Stimulated activated naive CD8-positive, alpha-beta T cell treated with anti-CD3 and anti-CD28 coated beads, Interleukin-15, amount 100 ng/mL, for 72 hours (primary cell): ENCODE measurements around the gene TSPAN15.
"Not testable (repeated sequence)": the region's sequence is repeated elsewhere in the genome, so short reads cannot be mapped to it uniquely, and the experiment has no call there.

ENCODE experiments used
- ATAC-seq: fragments of 150-1000 bp; cut with Tn5 transposase; 2 replicates; pipeline ENCODE4 v1.10.0; 2021; ENCODE audit warnings: mild to moderate bottlenecking, moderate library complexity
- DNase-seq, 2 donors: peaks; one replicate each; pipeline ENCODE4 v3.0.0; 2021 to 2022
- H3K27ac Mint-ChIP-seq, 2 donors: one replicate each; pipeline ENCODE4 v1.8.0; 2022; ENCODE audit warnings: mild to moderate bottlenecking in 2 of 2, mixed read lengths in 2 of 2, moderate library complexity in 2 of 2
- H3K27me3 Mint-ChIP-seq: one replicate; pipeline ENCODE4 v1.8.0; 2022; ENCODE audit warnings: mixed read lengths
- H3K4me1 Mint-ChIP-seq: one replicate; pipeline ENCODE4 v1.8.0; 2022; ENCODE audit warnings: mild to moderate bottlenecking, mixed read lengths
- H3K4me3 Mint-ChIP-seq, 2 donors: one replicate each; pipeline ENCODE4 v1.8.0; 2022; ENCODE audit warnings: mild to moderate bottlenecking in 2 of 2, mixed read lengths in 2 of 2, moderate library complexity in 1 of 2
- H3K9me3 Mint-ChIP-seq, 2 donors: one replicate each; pipeline ENCODE4 v1.8.0; 2022; ENCODE audit warnings: mixed read lengths in 2 of 2

TSPAN15 gene

GRCh38 chr10:69506487-69506833 lies 55.2 kb downstream of the TSPAN15 start:
- DNase-seq: no peak
- no peaks in the 10 kb centered on the region for H3K27me3 Mint-ChIP-seq
- peaks cover 11% of the 10 kb centered on the region for H3K4me1 Mint-ChIP-seq
- ATAC-seq: no peak
- H3K4me3 Mint-ChIP-seq: no peak overlapping the region
- no peaks in the 10 kb centered on the region for H3K9me3 Mint-ChIP-seq
- H3K27ac Mint-ChIP-seq: peak overlapping the region; percentile 4 to 48

- H3K4me1 Mint-ChIP-seq: peaks cover 11% of the 10 kb centered on the region
- H3K9me3 Mint-ChIP-seq: no peaks in the 10 kb centered on the region
- no peak for DNase-seq
- H3K27ac Mint-ChIP-seq: peak overlapping the region; percentile 80 to 84
- peak overlapping the region; percentile 74 to 76 for H3K4me3 Mint-ChIP-seq
- no peak for ATAC-seq
- H3K27me3 Mint-ChIP-seq: no peaks in the 10 kb centered on the region
These were observed 55.8 kb downstream of the TSPAN15 start for GRCh38 chr10:69506834-69507713.

- Mint-ChIP-seq H3K4me3 (no peak overlapping the region), H3K4me1 (peaks cover 11% of the 10 kb centered on the region), H3K9me3 (no peaks in the 10 kb centered on the region), H3K27me3 (no peaks in the 10 kb centered on the region), H3K27ac (peak overlapping the region in 1 of 2 donors; percentile 5)
- DNase-seq (no peak), ATAC-seq (no peak)
These were observed 57.6 kb downstream of the TSPAN15 start for GRCh38 chr10:69508738-69509340.

GRCh38 chr10:69512901-69513300 lies 61.6 kb downstream of the TSPAN15 start:
- ATAC-seq: no peak
- peaks cover 6% of the 10 kb centered on the region for H3K27me3 Mint-ChIP-seq
- peaks cover 2% of the 10 kb centered on the region for H3K4me1 Mint-ChIP-seq
- no peak overlapping the region for H3K27ac Mint-ChIP-seq
- H3K9me3 Mint-ChIP-seq: no peaks in the 10 kb centered on the region
- DNase-seq: no peak
- H3K4me3 Mint-ChIP-seq: no peak overlapping the region

GRCh38 chr10:69513617-69514016 lies 62.4 kb downstream of the TSPAN15 start:
- Mint-ChIP-seq H3K9me3 (no peaks in the 10 kb centered on the region), H3K27me3 (peaks cover 6% of the 10 kb centered on the region), H3K4me3 (no peak overlapping the region), H3K4me1 (no peaks in the 10 kb centered on the region), H3K27ac (no peak overlapping the region)
- DNase-seq (no peak), ATAC-seq (no peak)

GRCh38 chr10:69515699-69516259 lies 64.5 kb downstream of the TSPAN15 start:
- ATAC-seq (peak; percentile 92), DNase-seq (peak; percentile 74)
- no peaks in the 10 kb centered on the region for H3K4me1 Mint-ChIP-seq
- peaks cover 6% of the 10 kb centered on the region for H3K27me3 Mint-ChIP-seq
- H3K9me3 Mint-ChIP-seq: no peaks in the 10 kb centered on the region
- H3K27ac Mint-ChIP-seq: no peak overlapping the region
- no peak overlapping the region for H3K4me3 Mint-ChIP-seq

GRCh38 chr10:69516316-69516715 lies 65.1 kb downstream of the TSPAN15 start:
- Mint-ChIP-seq H3K9me3 (no peaks in the 10 kb centered on the region), H3K4me3 (no peak overlapping the region)

GRCh38 chr10:69516796-69517195 lies 65.5 kb downstream of the TSPAN15 start:
- no peak for DNase-seq
- peaks cover 6% of the 10 kb centered on the region for H3K27me3 Mint-ChIP-seq
- no peak overlapping the region for H3K4me3 Mint-ChIP-seq

More at GRCh38 chr10:69516316-69516715, 65.1 kb downstream of the TSPAN15 start:
- H3K4me1 Mint-ChIP-seq: no peaks in the 10 kb centered on the region
- DNase-seq: peak; percentile 40 to 58
- ATAC-seq: peak; percentile 91
- H3K27ac Mint-ChIP-seq: no peak overlapping the region
- peaks cover 6% of the 10 kb centered on the region for H3K27me3 Mint-ChIP-seq

GRCh38 chr10:69517271-69517848 lies 66.1 kb downstream of the TSPAN15 start:
- H3K27me3 Mint-ChIP-seq: peaks cover 6% of the 10 kb centered on the region
- H3K4me1 Mint-ChIP-seq: no peaks in the 10 kb centered on the region
- DNase-seq (no peak), ATAC-seq (no peak)
- H3K4me3 Mint-ChIP-seq: no peak overlapping the region
- no peaks in the 10 kb centered on the region for H3K9me3 Mint-ChIP-seq
- peak overlapping the region in 1 of 2 donors; percentile 72 for H3K27ac Mint-ChIP-seq

More at GRCh38 chr10:69516796-69517195, 65.5 kb downstream of the TSPAN15 start:
- H3K4me1 Mint-ChIP-seq: no peaks in the 10 kb centered on the region
- H3K9me3 Mint-ChIP-seq: no peaks in the 10 kb centered on the region
- peak overlapping the region in 1 of 2 donors; percentile 50 for H3K27ac Mint-ChIP-seq
- ATAC-seq: no peak

GRCh38 chr10:69527961-69528360 lies 76.7 kb downstream of the TSPAN15 start:
- Mint-ChIP-seq H3K4me1 (no peaks in the 10 kb centered on the region), H3K27ac (no peak overlapping the region), H3K4me3 (no peak overlapping the region), H3K27me3 (no peaks in the 10 kb centered on the region), H3K9me3 (no peaks in the 10 kb centered on the region)
- ATAC-seq (no peak), DNase-seq (no peak)

GRCh38 chr10:69533658-69534057 lies 82.4 kb downstream of the TSPAN15 start:
- no peak overlapping the region for H3K4me3 Mint-ChIP-seq

GRCh38 chr10:69536521-69536920 lies 85.3 kb downstream of the TSPAN15 start:
- not testable (repeated sequence) for ATAC-seq, DNase-seq, H3K27ac Mint-ChIP-seq, H3K27me3 Mint-ChIP-seq, H3K4me1 Mint-ChIP-seq, H3K4me3 Mint-ChIP-seq
- peaks cover 18 to 28% of the 10 kb centered on the region in 2 donors for H3K9me3 Mint-ChIP-seq

More at GRCh38 chr10:69533658-69534057, 82.4 kb downstream of the TSPAN15 start:
- DNase-seq (no peak), ATAC-seq (no peak)
- Mint-ChIP-seq H3K9me3 (peaks cover 10 to 16% of the 10 kb centered on the region in 2 donors), H3K27ac (no peak overlapping the region), H3K27me3 (no peaks in the 10 kb centered on the region), H3K4me1 (no peaks in the 10 kb centered on the region)

GRCh38 chr10:69537449-69537848 lies 86.2 kb downstream of the TSPAN15 start:
- H3K9me3 Mint-ChIP-seq: peaks cover 26 to 28% of the 10 kb centered on the region in 2 donors
- H3K27ac Mint-ChIP-seq: no peak overlapping the region
- ATAC-seq (no peak), DNase-seq (no peak)
- peaks cover 7% of the 10 kb centered on the region for H3K27me3 Mint-ChIP-seq
- no peak overlapping the region for H3K4me3 Mint-ChIP-seq
- H3K4me1 Mint-ChIP-seq: no peaks in the 10 kb centered on the region

- H3K4me3 Mint-ChIP-seq: no peak overlapping the region
- peaks cover 7% of the 10 kb centered on the region for H3K27me3 Mint-ChIP-seq
- no peak for DNase-seq
- no peak for ATAC-seq
- H3K27ac Mint-ChIP-seq: no peak overlapping the region
- peaks cover 22 to 25% of the 10 kb centered on the region in 2 donors for H3K9me3 Mint-ChIP-seq
- no peaks in the 10 kb centered on the region for H3K4me1 Mint-ChIP-seq
These were observed 87.2 kb downstream of the TSPAN15 start for GRCh38 chr10:69538461-69538860.

GRCh38 chr10:69541463-69541862 lies 90.2 kb downstream of the TSPAN15 start:
- Mint-ChIP-seq H3K27ac (no peak overlapping the region), H3K4me3 (no peak overlapping the region), H3K4me1 (no peaks in the 10 kb centered on the region), H3K9me3 (peaks cover 16 to 17% of the 10 kb centered on the region in 2 donors), H3K27me3 (peaks cover 7% of the 10 kb centered on the region)
- no peak for DNase-seq
- ATAC-seq: no peak
